HAP-1 (cell line): ENCODE measurements around the gene ACTN3.
"Not testable (repeated sequence)": the region's sequence is repeated elsewhere in the genome, so short reads cannot be mapped to it uniquely, and the experiment has no call there.

Experiments used
- DNase-seq, 2 experiments: peaks; one replicate each; pipeline ENCODE4 v3.0.0-alpha.2; 2016 to 2020; ENCODE audit warnings: low spot score in 2 of 2
- H3K27me3 ChIP-seq: fragments of 250-450 bp; sonication (Bioruptor Pico); 2 replicates; pipeline ENCODE4 v1.5.1; 2020; ENCODE audit warnings: low read depth, mild to moderate bottlenecking, moderate library complexity
- H3K36me3 ChIP-seq: fragments of 250-450 bp; sonication (Bioruptor Pico); replicated peaks from 2 replicates; pipeline ENCODE4 v1.5.1; 2020; ENCODE audit warnings: mild to moderate bottlenecking
- H3K4me1 ChIP-seq: fragments of 250-450 bp; sonication (Bioruptor Pico); 2 replicates; pipeline ENCODE4 v1.5.1; 2020; ENCODE audit warnings: mild to moderate bottlenecking
- H3K4me3 ChIP-seq: fragments of 250-450 bp; sonication (Bioruptor Pico); 2 replicates; pipeline ENCODE4 v1.5.1; 2020; ENCODE audit warnings: mild to moderate bottlenecking, moderate library complexity
- H3K9me3 ChIP-seq: fragments of 250-450 bp; sonication (Bioruptor Pico); 2 replicates; pipeline ENCODE4 v1.5.1; 2020; ENCODE audit warnings: mild to moderate bottlenecking, moderate library complexity
- in situ Hi-C: fragments of 300-500 bp; cut with MboI; formaldehyde crosslinking; loops from 3 replicates; pipeline ENCODE4 v1.14.3; 2020; ENCODE audit warnings: low sequenced_read_pairs, inconsistent platforms, mixed read lengths

ACTN3 gene

GRCh38 chr11:66564538-66564937 lies 17.8 kb downstream of the ACTN3 start:
- H3K36me3 ChIP-seq, result no peaks in the 10 kb centered on the region; the same call in none of the 2 replicates
- H3K9me3 ChIP-seq, result no peaks in the 10 kb centered on the region
- no peaks in the 10 kb centered on the region for H3K27me3 ChIP-seq
- H3K4me1 ChIP-seq, result peaks cover 15% of the 10 kb centered on the region
- DNase-seq, result no peak
- in situ Hi-C loops, result no loop called here
- no peak overlapping the region for H3K4me3 ChIP-seq

DNA sequence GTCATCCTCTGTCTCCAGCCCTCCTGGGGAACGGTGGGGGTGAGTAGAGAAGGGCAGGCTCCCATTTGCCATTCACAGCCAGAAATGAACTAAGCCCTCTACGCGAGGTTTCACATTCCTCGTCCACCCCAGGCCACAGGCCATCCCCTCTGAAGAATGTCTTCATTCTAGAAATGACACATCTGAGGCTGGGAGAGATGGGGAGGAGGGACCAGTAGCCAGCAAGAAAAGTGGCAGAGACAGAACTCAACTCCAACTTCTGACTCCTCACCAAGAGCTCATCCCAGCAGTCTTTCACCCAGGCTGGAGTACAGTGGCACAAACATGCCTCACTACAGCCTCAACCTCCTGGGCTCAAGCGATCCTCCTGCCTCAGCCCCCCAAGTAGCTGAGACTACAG lies 18.3 kb downstream of the ACTN3 start:
- Histone ChIP-seq H3K4me1 (peaks cover 18% of the 10 kb centered on the region), H3K36me3 (no peaks in the 10 kb centered on the region; the same call in none of the 2 replicates), H3K4me3 (no peak overlapping the region), H3K9me3 (no peaks in the 10 kb centered on the region), H3K27me3 (no peaks in the 10 kb centered on the region)
- in situ Hi-C loops, result no loop called here
- DNase-seq, result no peak

GRCh38 chr11:66566221-66566620 lies 19.5 kb downstream of the ACTN3 start:
- in situ Hi-C loops, result no loop called here
- Histone ChIP-seq H3K36me3 (no peaks in the 10 kb centered on the region; the same call in none of the 2 replicates), H3K27me3 (no peaks in the 10 kb centered on the region), H3K4me1 (peaks cover 26% of the 10 kb centered on the region), H3K9me3 (no peaks in the 10 kb centered on the region), H3K4me3 (no peak overlapping the region)
- DNase-seq, result no peak

GRCh38 chr11:66567787-66568123 lies 21.1 kb downstream of the ACTN3 start:
- no peaks in the 10 kb centered on the region; the same call in none of the 2 replicates for H3K36me3 ChIP-seq
- DNase-seq, result no peak
- H3K4me1 ChIP-seq, result peaks cover 38% of the 10 kb centered on the region
- H3K4me3 ChIP-seq, result peak overlapping the region; percentile 23
- no peaks in the 10 kb centered on the region for H3K9me3 ChIP-seq
- in situ Hi-C loops, result no loop called here
- no peaks in the 10 kb centered on the region for H3K27me3 ChIP-seq

- Histone ChIP-seq H3K36me3 (no peaks in the 10 kb centered on the region; the same call in none of the 2 replicates), H3K4me1 (peaks cover 43% of the 10 kb centered on the region), H3K4me3 (peak within 1 kb of the TSS; percentile 23), H3K27me3 (no peaks in the 10 kb centered on the region), H3K9me3 (no peaks in the 10 kb centered on the region)
- in situ Hi-C loops, result no loop called here
- peak; percentile 75 to 91 for DNase-seq
Observed at GRCh38 chr11:66568124-66568916, 21.6 kb downstream of the ACTN3 start, which contains the start of gene CTSF. TSS of gene CTSF (minus strand) at chr11:66568606. CDS start at chr11:66568486, 120 bp downstream.

DNA sequence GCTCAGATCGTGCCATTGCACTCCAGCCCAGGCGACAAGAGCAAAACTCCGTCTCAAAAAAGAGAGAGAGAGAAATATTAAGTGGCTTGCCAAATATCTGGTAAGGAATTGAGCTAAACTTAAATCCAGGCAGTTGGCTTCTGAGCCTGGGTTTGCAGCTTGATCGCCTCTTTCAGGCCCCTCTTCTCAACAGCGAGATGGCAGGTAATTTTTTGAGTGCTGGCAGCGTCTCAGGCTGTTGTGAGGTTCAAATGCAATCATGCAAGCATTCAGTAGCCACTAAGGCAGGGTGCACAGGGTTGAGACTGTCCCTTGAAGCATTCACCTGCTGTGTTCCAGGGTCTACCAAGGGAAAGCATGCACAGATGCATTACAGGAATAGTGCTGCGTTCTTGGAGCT lies 22.4 kb downstream of the ACTN3 start:
- H3K27me3 ChIP-seq, result no peaks in the 10 kb centered on the region
- DNase-seq, result no peak
- in situ Hi-C loops, result no loop called here

GRCh38 chr11:66570079-66570849 lies 23.6 kb downstream of the ACTN3 start:
- H3K36me3 ChIP-seq, result no peaks in the 10 kb centered on the region; the same call in 1 of the 2 replicates
- H3K27me3 ChIP-seq, result no peaks in the 10 kb centered on the region
- peak; percentile 78 to 94 for DNase-seq
- no peak overlapping the region for H3K4me3 ChIP-seq
- in situ Hi-C loops, result no loop called here
- peaks cover 52% of the 10 kb centered on the region for H3K4me1 ChIP-seq
- H3K9me3 ChIP-seq, result no peaks in the 10 kb centered on the region

More for the DNA sequence above, 22.4 kb downstream of the ACTN3 start:
- Histone ChIP-seq H3K4me3 (no peak overlapping the region), H3K36me3 (no peaks in the 10 kb centered on the region; the same call in none of the 2 replicates), H3K4me1 (peaks cover 45% of the 10 kb centered on the region), H3K9me3 (no peaks in the 10 kb centered on the region)

DNA sequence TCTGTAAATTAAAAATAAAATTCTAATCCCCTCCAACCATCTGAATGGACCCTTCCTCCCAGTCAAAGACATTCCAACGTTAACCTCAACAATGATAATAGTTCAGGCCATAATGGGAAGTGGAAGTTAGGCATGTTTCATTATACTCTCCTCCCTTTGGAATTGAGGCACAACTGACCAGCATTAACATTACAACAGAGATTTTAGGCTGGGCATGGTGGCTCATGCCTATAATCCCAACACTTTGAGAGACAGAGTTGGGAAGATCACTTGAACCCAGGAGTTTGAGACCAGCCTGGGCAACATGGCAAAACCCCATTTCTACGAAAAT lies 24.1 kb downstream of the ACTN3 start:
- in situ Hi-C loops, result no loop called here
- no peaks in the 10 kb centered on the region for H3K27me3 ChIP-seq
- peak; percentile 65 to 99 for DNase-seq
- H3K4me1 ChIP-seq, result peaks cover 52% of the 10 kb centered on the region
- H3K4me3 ChIP-seq, result no peak overlapping the region
- H3K9me3 ChIP-seq, result no peaks in the 10 kb centered on the region
- H3K36me3 ChIP-seq, result no peaks in the 10 kb centered on the region

DNA sequence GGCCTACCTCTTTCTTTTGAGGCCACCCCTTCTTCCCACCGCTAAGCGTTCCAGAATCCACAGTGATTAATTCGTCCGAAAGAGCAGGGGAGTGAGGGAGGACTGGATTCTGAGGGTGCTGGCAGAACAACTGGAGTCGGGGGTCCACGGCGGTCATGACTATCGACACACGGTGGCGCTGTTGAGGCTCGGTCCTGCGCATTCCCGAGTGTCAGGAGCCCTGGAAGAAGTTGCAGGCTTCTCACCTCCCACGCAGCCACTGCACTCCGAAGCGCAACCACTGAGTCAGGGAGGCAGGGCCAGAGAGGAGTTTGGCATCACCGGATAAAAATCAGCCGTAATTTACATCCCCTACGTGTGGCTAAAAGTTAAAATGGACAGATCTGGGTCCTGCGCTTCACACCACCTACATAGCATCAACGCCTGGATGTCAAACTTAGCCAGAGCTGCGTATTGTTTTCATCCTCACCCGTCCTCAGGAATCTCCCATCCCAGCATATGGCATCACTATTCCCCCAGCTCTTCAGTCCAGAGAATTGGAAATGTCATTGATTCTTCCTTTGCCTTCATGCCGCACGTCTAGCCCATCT lies 32.4 kb downstream of the ACTN3 start:
- in situ Hi-C loops, result no loop called here

DNA sequence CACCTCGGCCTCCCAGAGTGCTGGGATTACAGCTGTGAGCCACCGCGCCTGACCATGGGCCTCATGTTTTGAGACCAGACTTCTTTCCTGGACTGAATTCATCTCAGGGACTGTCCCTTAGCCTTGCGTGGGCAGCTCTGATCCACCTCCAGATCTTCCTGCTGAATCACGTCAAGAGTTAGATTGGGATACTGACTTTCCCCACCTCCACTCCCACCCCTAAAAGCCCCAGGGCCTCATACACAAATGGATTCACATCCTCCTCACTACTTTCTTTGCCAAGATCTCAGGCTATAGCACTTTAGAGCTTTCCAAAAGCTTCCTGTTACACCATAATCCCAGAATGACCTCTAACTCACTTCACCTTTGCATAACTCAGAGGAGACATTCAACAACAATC lies 34.1 kb downstream of the ACTN3 start:
- in situ Hi-C loops, result no loop called here
- no peak for DNase-seq
- Histone ChIP-seq H3K36me3 (no peaks in the 10 kb centered on the region), H3K9me3 (peaks cover 6% of the 10 kb centered on the region; the same call in 1 of the 2 replicates), H3K4me1 (peaks cover 6% of the 10 kb centered on the region; the same call in 1 of the 2 replicates), H3K27me3 (no peaks in the 10 kb centered on the region), H3K4me3 (no peak overlapping the region)

More for the DNA sequence above, 32.4 kb downstream of the ACTN3 start:
- Histone ChIP-seq H3K4me1 (peaks cover 12% of the 10 kb centered on the region), H3K9me3 (peaks cover 6% of the 10 kb centered on the region; the same call in 1 of the 2 replicates), H3K27me3 (no peaks in the 10 kb centered on the region), H3K36me3 (no peaks in the 10 kb centered on the region), H3K4me3 (no peak overlapping the region)
- DNase-seq, result peak; percentile 51 to 90

DNA sequence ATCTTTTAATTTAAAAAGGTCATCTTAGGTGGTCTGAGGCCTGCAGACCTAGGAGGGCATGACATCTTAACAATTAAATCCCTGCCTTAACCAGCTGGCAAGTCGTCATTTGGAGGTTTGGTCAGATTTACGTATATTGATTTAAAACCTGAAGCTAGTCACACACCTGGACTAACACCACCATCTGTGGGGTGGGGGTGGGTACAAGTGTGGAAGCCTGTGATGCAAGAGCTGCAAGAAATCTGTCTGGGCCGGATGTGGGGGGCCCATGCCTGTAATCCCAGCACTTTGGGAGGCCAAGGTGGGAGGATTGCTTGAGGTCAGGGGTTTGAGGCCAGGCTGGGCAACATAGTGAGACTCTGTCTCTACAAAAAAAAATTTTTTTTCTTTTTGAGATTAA lies 34.6 kb downstream of the ACTN3 start:
- Histone ChIP-seq H3K36me3 (no peaks in the 10 kb centered on the region), H3K4me3 (no peak overlapping the region), H3K9me3 (peaks cover 6% of the 10 kb centered on the region; the same call in 1 of the 2 replicates), H3K4me1 (peaks cover 6% of the 10 kb centered on the region; the same call in 1 of the 2 replicates), H3K27me3 (no peaks in the 10 kb centered on the region)
- in situ Hi-C loops, result no loop called here
- DNase-seq, result no peak

DNA sequence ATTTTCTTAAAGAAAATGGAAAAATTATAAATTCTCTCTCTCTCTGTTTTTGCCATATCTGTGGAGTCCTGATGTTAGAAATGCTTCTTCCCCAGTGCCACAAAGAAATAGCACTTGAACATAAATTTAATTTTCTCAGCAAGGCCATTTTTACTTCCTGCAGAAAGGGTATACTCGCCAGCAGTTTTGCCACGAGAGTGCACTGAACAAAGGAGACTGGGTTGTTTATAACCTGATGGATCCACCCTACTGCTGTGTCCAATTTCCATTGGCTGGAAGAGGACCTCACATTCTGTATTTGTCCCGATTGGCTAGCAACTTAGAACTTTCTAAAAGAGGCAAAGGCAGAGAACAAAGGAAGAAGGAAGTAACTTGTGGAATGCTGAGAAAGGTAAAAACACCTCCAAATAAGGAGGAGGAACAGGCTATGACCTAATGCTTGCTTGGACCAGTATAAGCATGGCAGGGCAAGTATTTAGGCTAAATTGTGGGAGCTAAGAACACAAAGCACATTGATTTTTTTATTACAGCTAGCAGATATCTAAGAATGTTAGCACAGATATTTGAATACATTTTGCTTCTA lies 36.0 kb downstream of the ACTN3 start:
- H3K9me3 ChIP-seq, in situ Hi-C loops, H3K4me3 ChIP-seq, H3K36me3 ChIP-seq, H3K4me1 ChIP-seq, DNase-seq, H3K27me3 ChIP-seq: not testable (repeated sequence)

- in situ Hi-C loops, H3K27me3 ChIP-seq, H3K36me3 ChIP-seq, H3K9me3 ChIP-seq, H3K4me3 ChIP-seq, H3K4me1 ChIP-seq, DNase-seq: not testable (repeated sequence)
Observed at GRCh38 chr11:66585447-66585846, 38.7 kb downstream of the ACTN3 start.
